GM23248 (cell line): ENCODE results near the gene FGF22. TPM values are rescaled to one million over a fixed set of nuclear protein-coding genes. Genes with fewer than 3 reads are reported as not detected.
A peak's percentile ranks its signal among the peaks of the same experiment; 100 is the strongest.

Experiments
- DNase-seq: peaks from one replicate; pipeline ENCODE4 v3.0.0-alpha.2; 2015
- H2AFZ ChIP-seq: fragments of 200-600 bp; sonication (generic); 2 replicates; pipeline ENCODE4 v1.6.1; 2016; ENCODE audit warnings: antibody characterized with exemption
- H3F3A ChIP-seq: fragments of 200-600 bp; sonication (generic); 2 replicates; pipeline ENCODE4 v1.6.1; 2016; ENCODE audit warnings: mild to moderate bottlenecking, antibody characterized with exemption, mixed run types; ENCODE audit not compliant: insufficient read depth
- H3K27ac ChIP-seq: fragments of 200-600 bp; sonication (generic); 2 replicates; pipeline ENCODE4 v1.5.1; 2016; ENCODE audit warnings: mild to moderate bottlenecking
- H3K27me3 ChIP-seq: fragments of 200-600 bp; sonication (generic); replicated peaks from 2 replicates; pipeline ENCODE4 v1.6.1; 2016; ENCODE audit warnings: mild to moderate bottlenecking; ENCODE audit not compliant: insufficient read depth
- H3K36me3 ChIP-seq: fragments of 200-600 bp; sonication (generic); 2 replicates; pipeline ENCODE4 v1.6.1; 2016; ENCODE audit warnings: low read depth, mild to moderate bottlenecking
- H3K4me1 ChIP-seq: fragments of 200-600 bp; sonication (generic); 2 replicates; pipeline ENCODE4 v1.6.1; 2016; ENCODE audit warnings: mild to moderate bottlenecking; ENCODE audit not compliant: insufficient read depth
- H3K4me2 ChIP-seq: fragments of 200-600 bp; sonication (generic); one replicate; pipeline ENCODE4 v1.6.1; 2016; ENCODE audit warnings: mild to moderate bottlenecking; ENCODE audit not compliant: unreplicated experiment
- H3K4me3 ChIP-seq: fragments of 200-600 bp; sonication (generic); 2 replicates; pipeline ENCODE4 v1.5.1; 2016; ENCODE audit warnings: mild to moderate bottlenecking
- H3K79me2 ChIP-seq: fragments of 200-600 bp; sonication (generic); 2 replicates; pipeline ENCODE4 v1.6.1; 2016; ENCODE audit warnings: mild to moderate bottlenecking; ENCODE audit not compliant: insufficient read depth
- H3K9ac ChIP-seq: fragments of 200-600 bp; sonication (generic); 2 replicates; pipeline ENCODE4 v1.6.1; 2016; ENCODE audit warnings: mild to moderate bottlenecking
- H3K9me2 ChIP-seq: fragments of 200-600 bp; sonication (generic); 2 replicates; pipeline ENCODE4 v1.6.1; 2016; ENCODE audit warnings: mixed run types, mild to moderate bottlenecking, moderate library complexity; ENCODE audit not compliant: insufficient read depth
- H3K9me3 ChIP-seq: fragments of 200-600 bp; sonication (generic); one replicate; pipeline ENCODE4 v1.6.1; 2017; ENCODE audit warnings: low read depth
- H4K20me1 ChIP-seq: fragments of 200-600 bp; sonication (generic); 2 replicates; pipeline ENCODE4 v1.6.0; 2016; ENCODE audit not compliant: insufficient read depth
- EZH2 ChIP-seq: fragments of 200-600 bp; sonication (generic); IDR thresholded peaks from 2 replicates; pipeline ENCODE4 v1.6.1; 2018; ENCODE audit warnings: antibody characterized with exemption, mild to moderate bottlenecking; ENCODE audit not compliant: insufficient read depth, poor library complexity, severe bottlenecking
- EZH2phosphoT487 ChIP-seq: fragments of 200-600 bp; sonication (generic); IDR thresholded peaks from 2 replicates; pipeline ENCODE4 v1.6.1; 2018; ENCODE audit warnings: antibody characterized with exemption, moderate library complexity, mild to moderate bottlenecking, low read depth; ENCODE audit not compliant: insufficient read depth
- WGBS, 2 experiments: methylation state at CpG; one replicate each; pipeline ENCODE4 v1.1.6; 2015 to 2017; ENCODE audit warnings: low lambda C conversion rate in 2 of 2, low coverage in 1 of 2; ENCODE audit errors: missing lambda C conversion rate in 2 of 2; 5-methylcytosine and 5-hydroxymethylcytosine counted together
- in situ Hi-C: fragments of 300-500 bp; cut with MboI; formaldehyde crosslinking; loops from 2 replicates; pipeline ENCODE4 v1.15.0; 2020
- polyA plus RNA-seq: library from polyadenylated mRNA; unstranded; fragments of >200 nt; fragmentation: Nextera tagmentation; extraction: Ambion mirVana; gene quantifications from 2 replicates; pipeline ENCODE4 v1.2.1, GENCODE V29; 2016
- total RNA-seq: library from RNA; depleted of rRNA; stranded (reverse); fragments of >200 nt; shearing (Covaris generic); gene quantifications from 2 replicates; pipeline ENCODE4 v1.2.3, GENCODE V29; 2014

Gene FGF22
- total and polyA plus RNA-seq, 2 experiments from 2014 or later: 1.2 TPM; not detected in 1

DNA sequence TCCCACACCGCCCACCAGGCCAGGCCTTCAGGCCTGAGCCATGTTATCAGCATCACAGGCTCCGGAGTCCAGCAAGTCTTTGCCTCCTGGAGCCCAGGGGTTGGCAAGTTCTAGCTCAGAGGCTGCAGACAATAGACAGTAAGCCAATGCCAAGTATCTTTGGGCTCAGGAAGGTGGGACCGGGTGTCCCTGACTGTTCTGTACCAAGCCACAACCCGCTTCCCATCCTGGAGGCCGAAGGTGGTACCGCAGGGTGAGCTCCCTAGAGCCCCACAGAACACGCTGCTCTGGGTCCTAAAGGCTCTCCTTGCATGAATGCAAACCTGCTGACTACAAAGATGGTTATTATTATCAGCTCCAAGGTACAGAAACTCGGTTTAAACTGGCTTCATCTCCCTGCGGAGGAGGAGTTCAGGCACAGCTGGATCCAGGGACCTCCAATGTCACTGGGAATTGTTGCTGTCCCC lies 31.0 kb downstream of the FGF22 start:
- Histone ChIP-seq H3K27me3 (no peaks in the 10 kb centered on the region), H3K36me3 (no peaks in the 10 kb centered on the region), H3K4me3 (no peak overlapping the region), H4K20me1 (no peaks in the 10 kb centered on the region), H3K9ac (no peak overlapping the region), H3K4me2 (no peak overlapping the region), H3K4me1 (no peaks in the 10 kb centered on the region), H3K79me2 (no peaks in the 10 kb centered on the region), H3K9me2 (no peaks in the 10 kb centered on the region), H2AFZ (no peak overlapping the region), H3F3A (no peaks in the 10 kb centered on the region), H3K27ac (no peak overlapping the region), H3K9me3 (no peaks in the 10 kb centered on the region)
- DNase-seq: peak; percentile 23
- in situ Hi-C loops: no loop called here
- TF ChIP-seq EZH2: no peak
- TF ChIP-seq EZH2phosphoT487: no peak
- 71 to 73% methylated on average over 9 of the region's 9 CpGs for WGBS, 2 experiments

DNA sequence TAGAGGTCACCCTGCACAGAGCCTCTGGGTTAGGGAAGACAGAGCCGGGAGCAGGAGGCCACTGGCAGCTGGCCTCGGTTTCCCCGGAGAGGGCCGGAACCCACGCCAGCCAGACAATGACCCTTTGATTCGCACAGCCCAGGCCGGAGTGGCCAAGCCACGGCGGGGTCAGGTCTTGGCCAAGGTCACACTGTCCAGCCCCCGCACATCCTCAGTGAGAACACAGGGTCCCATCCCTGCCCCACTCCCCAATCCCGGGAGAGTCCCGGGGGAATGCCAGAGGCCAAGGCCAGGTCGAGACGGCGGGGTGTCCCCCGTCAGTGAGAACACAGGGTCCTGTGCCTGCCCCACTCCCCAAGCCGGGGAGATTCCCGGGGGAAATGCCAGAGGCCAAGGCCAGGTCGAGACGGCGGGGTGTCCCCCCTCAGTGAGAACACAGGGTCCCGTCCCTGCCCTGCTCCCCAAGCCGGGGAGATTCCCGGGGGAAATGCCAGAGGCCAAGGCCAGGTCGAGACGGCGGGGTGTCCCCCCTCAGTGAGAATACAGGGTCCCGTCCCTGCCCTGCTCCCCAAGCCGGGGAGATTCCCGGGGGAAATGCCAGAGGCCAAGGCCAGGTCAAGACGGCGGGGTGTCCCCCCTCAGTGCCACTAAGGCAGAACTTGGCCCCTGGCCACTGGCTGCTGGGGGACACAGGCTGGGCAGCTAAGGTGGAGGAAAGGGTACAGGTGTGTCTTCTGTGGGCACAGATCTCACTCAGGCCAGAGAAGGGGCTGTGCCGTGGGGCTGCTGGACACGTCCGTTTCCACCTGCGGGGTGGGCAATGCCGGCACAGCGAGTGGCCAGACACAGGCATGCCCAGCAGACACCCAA lies 34.8 kb downstream of the FGF22 start:
- no peaks in the 10 kb centered on the region; the same call in 1 of the 2 replicates for H3F3A ChIP-seq
- no peaks in the 10 kb centered on the region for H3K27me3 ChIP-seq
- in situ Hi-C loops: no loop called here
- peaks cover 5% of the 10 kb centered on the region; the same call in 1 of the 2 replicates for H3K4me1 ChIP-seq
- no peaks in the 10 kb centered on the region for H3K9me3 ChIP-seq
- H3K9ac ChIP-seq: no peak overlapping the region
- H2AFZ ChIP-seq: no peak overlapping the region
- H4K20me1 ChIP-seq: no peaks in the 10 kb centered on the region
- WGBS, 2 experiments: 81% methylated on average over 22 to 38 of the region's 38 CpGs
- H3K36me3 ChIP-seq: no peaks in the 10 kb centered on the region
- no peak overlapping the region for H3K27ac ChIP-seq
- H3K79me2 ChIP-seq: peaks cover 19% of the 10 kb centered on the region; the same call in 1 of the 2 replicates
- TF ChIP-seq EZH2phosphoT487 (no peak), EZH2 (no peak)
- H3K9me2 ChIP-seq: no peaks in the 10 kb centered on the region
- H3K4me3 ChIP-seq: no peak overlapping the region
- no peak for DNase-seq
- no peak overlapping the region for H3K4me2 ChIP-seq

DNA sequence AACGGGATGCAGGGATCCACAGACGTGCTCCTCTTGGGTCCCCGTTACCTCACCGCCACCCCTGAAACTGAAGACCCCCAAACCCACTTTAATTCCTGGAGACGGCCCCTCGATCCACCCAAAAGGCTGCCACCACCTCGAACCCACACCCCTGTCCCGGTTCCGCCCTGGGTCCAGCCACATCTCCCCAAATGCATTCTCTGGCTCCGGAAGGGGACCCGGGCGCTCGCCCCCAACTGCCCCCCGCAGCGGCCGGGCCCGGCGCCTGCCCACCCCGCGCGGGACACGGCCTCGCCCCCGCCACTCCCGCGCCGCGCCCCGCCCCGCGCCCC lies 36.3 kb downstream of the FGF22 start:
- Histone ChIP-seq H2AFZ (no peak overlapping the region), H3K27me3 (no peaks in the 10 kb centered on the region), H3K9me2 (no peaks in the 10 kb centered on the region), H3K9me3 (no peaks in the 10 kb centered on the region), H3F3A (no peaks in the 10 kb centered on the region; the same call in 1 of the 2 replicates), H3K79me2 (peaks cover 19% of the 10 kb centered on the region; the same call in 1 of the 2 replicates), H3K36me3 (no peaks in the 10 kb centered on the region), H3K4me1 (peaks cover 5% of the 10 kb centered on the region; the same call in 1 of the 2 replicates), H3K27ac (no peak overlapping the region), H3K4me3 (no peak overlapping the region; the same call in 1 of the 2 replicates), H3K4me2 (peak overlapping the region; percentile 28), H3K9ac (peak overlapping the region; percentile 84; the same call in 1 of the 2 replicates), H4K20me1 (no peaks in the 10 kb centered on the region)
- in situ Hi-C loops: no loop called here
- 3 to 13% methylated on average over 5 to 31 of the region's 31 CpGs for WGBS, 2 experiments
- TF ChIP-seq EZH2: no peak
- no peak for TF ChIP-seq EZH2phosphoT487
- DNase-seq: no peak

DNA sequence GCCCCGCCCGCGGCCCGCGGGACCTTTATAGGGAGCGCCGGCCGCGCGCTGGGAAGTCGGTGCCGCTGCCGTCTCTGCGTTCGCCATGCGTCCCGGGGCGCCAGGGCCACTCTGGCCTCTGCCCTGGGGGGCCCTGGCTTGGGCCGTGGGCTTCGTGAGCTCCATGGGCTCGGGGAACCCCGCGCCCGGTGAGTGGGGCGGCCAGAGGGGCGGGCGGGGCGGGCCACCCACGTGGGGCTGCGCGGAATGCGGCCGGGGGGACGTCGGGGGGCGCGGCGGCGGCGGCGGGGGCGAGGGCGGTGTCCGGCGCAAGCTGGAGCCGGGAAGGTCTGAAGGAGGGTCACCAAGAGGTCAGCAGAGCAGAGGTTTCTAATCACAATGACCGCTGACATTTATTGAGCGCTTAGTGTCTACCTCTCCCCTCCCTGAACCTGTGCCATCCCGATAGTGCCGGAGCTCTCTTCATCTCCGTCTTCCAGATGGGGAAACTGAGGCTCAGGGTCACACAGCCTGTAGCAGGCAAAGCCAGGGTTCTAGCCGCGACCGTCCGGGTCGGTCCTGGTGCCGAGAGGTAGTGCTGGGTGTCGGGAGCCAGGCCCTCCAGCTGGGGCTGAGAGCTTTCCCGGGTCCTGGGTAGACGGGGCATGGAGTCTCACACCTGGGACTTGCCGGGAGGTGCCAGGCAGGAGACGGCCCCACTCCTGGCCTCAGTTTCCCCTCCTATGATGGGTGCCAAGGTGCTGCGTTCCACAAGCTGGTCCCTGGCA lies 36.8 kb downstream of the FGF22 start, which contains the start of gene FSTL3:
FSTL3 (plus strand) TSS at position 54 of the 767 bp plus-strand sequence; CDS start at position 86, 32 bp downstream.
- H3K9me3 ChIP-seq: no peaks in the 10 kb centered on the region
- peak; percentile 69 for DNase-seq
- H3K27me3 ChIP-seq: no peaks in the 10 kb centered on the region
- H3K4me1 ChIP-seq: peaks cover 5% of the 10 kb centered on the region; the same call in 1 of the 2 replicates
- no peak for TF ChIP-seq EZH2
- no peak for TF ChIP-seq EZH2phosphoT487
- H3K79me2 ChIP-seq: peaks cover 19% of the 10 kb centered on the region; the same call in 1 of the 2 replicates
- peak within 1 kb of the TSS; percentile 48 for H3K27ac ChIP-seq
- peak within 1 kb of the TSS; percentile 84 for H3K9ac ChIP-seq
- 1 to 3% methylated on average over 38 to 45 of the region's 63 CpGs for WGBS, 2 experiments
- H3K4me2 ChIP-seq: peak within 1 kb of the TSS; percentile 87
- H3K36me3 ChIP-seq: no peaks in the 10 kb centered on the region
- H3K9me2 ChIP-seq: no peaks in the 10 kb centered on the region
- no peaks in the 10 kb centered on the region for H4K20me1 ChIP-seq
- in situ Hi-C loops: no loop called here
- H3F3A ChIP-seq: no peaks in the 10 kb centered on the region; the same call in 1 of the 2 replicates
- peak within 1 kb of the TSS; percentile 78 for H3K4me3 ChIP-seq
- H2AFZ ChIP-seq: 0 out of 2 replicates have a peak within 1 kb of the TSS, but pooled peaks have one; percentile 26
